HEK293 (cell line): Measurements from ENCODE around the gene RNF224.
A peak's percentile ranks its signal among the peaks of the same experiment; 100 is the strongest.

Experiments used
- BCL11A ChIP-seq: fragments of 450-650 bp; formaldehyde crosslinking; IDR thresholded peaks from 2 replicates; pipeline ENCODE4 v1.5.1; 2016; ENCODE audit warnings: low read depth, missing biosample characterization, missing genetic modification characterization
- BCL11B ChIP-seq: fragments of 450-650 bp; formaldehyde crosslinking; IDR thresholded peaks from 2 replicates; pipeline ENCODE4 v1.5.1; 2016; ENCODE audit warnings: low read depth, missing biosample characterization, missing genetic modification characterization
- KLF8 ChIP-seq: fragments of 450-650 bp; formaldehyde crosslinking; IDR thresholded peaks from 2 replicates; pipeline ENCODE4 v1.5.1; 2016; ENCODE audit warnings: missing biosample characterization, missing genetic modification characterization
- SP2 ChIP-seq: fragments of 450-650 bp; formaldehyde crosslinking; IDR thresholded peaks from 2 replicates; pipeline ENCODE4 v1.5.1; 2016; ENCODE audit warnings: missing biosample characterization, missing genetic modification characterization
- SP3 ChIP-seq: fragments of 450-650 bp; formaldehyde crosslinking; IDR thresholded peaks from 2 replicates; pipeline ENCODE4 v1.5.1; 2016; ENCODE audit warnings: missing biosample characterization, missing genetic modification characterization
- ZBTB8A ChIP-seq: fragments of 450-650 bp; formaldehyde crosslinking; IDR thresholded peaks from 2 replicates; pipeline ENCODE4 v1.5.1; 2016; ENCODE audit warnings: missing biosample characterization, missing genetic modification characterization
- ZFP41 ChIP-seq: fragments of 450-650 bp; formaldehyde crosslinking; IDR thresholded peaks from 2 replicates; pipeline ENCODE4 v1.5.1; 2016; ENCODE audit warnings: missing biosample characterization, missing genetic modification characterization, borderline replicate concordance
- ZFP69B ChIP-seq: fragments of 450-650 bp; formaldehyde crosslinking; IDR thresholded peaks from 2 replicates; pipeline ENCODE4 v1.5.1; 2016; ENCODE audit warnings: missing biosample characterization, missing genetic modification characterization
- ZNF138 ChIP-seq: fragments of 450-650 bp; formaldehyde crosslinking; IDR thresholded peaks from 2 replicates; pipeline ENCODE4 v1.5.1; 2016; ENCODE audit warnings: missing biosample characterization, missing genetic modification characterization, borderline replicate concordance
- ZNF274 ChIP-seq, 2 experiments: fragments of 200-500 bp in 1 of 2; fragments of 450-650 bp in 1 of 2; sonication (Bioruptor generic) in 1 of 2; formaldehyde crosslinking in 1 of 2; IDR thresholded peaks; 2 replicates each; pipeline versions ENCODE4 v1.5.1 to v1.6.1; 2014 to 2016; ENCODE audit warnings: borderline replicate concordance in 1 of 2, inconsistent platforms in 1 of 2, low read length in 1 of 2, missing biosample characterization in 1 of 2, missing genetic modification characterization in 1 of 2
- ZNF335 ChIP-seq: fragments of 450-650 bp; formaldehyde crosslinking; conservative IDR thresholded peaks from 2 replicates; pipeline ENCODE4 v1.5.1; 2016; ENCODE audit warnings: missing biosample characterization, missing genetic modification characterization
- ZNF626 ChIP-seq: fragments of 450-650 bp; sonication (Bioruptor Pico); formaldehyde crosslinking; IDR thresholded peaks from 2 replicates; pipeline ENCODE4 v1.5.1; 2018; ENCODE audit warnings: missing biosample characterization, missing genetic modification characterization, inconsistent platforms
- TF ChIP-seq, protein P1 (sequence below): fragments of 450-650 bp; formaldehyde crosslinking; IDR thresholded peaks from 2 replicates; pipeline ENCODE4 v1.5.1; 2016; ENCODE audit warnings: missing biosample characterization, missing genetic modification characterization
- TF ChIP-seq, protein P2 (sequence below): fragments of 450-650 bp; formaldehyde crosslinking; IDR thresholded peaks from 2 replicates; pipeline ENCODE4 v1.5.1; 2016; ENCODE audit warnings: missing biosample characterization, missing genetic modification characterization
- TF ChIP-seq, protein P3 (sequence below): fragments of 450-650 bp; formaldehyde crosslinking; IDR thresholded peaks from 2 replicates; pipeline ENCODE4 v1.5.1; 2016; ENCODE audit warnings: missing biosample characterization, missing genetic modification characterization
- TF ChIP-seq, protein P4 (sequence below): fragments of 450-650 bp; formaldehyde crosslinking; IDR thresholded peaks from 2 replicates; pipeline ENCODE4 v1.5.1; 2016; ENCODE audit warnings: missing biosample characterization, missing genetic modification characterization
- TF ChIP-seq, protein P5 (sequence below): fragments of 450-650 bp; formaldehyde crosslinking; IDR thresholded peaks from 2 replicates; pipeline ENCODE4 v1.5.1; 2016; ENCODE audit warnings: missing biosample characterization, missing genetic modification characterization

RNF224 gene

DNA sequence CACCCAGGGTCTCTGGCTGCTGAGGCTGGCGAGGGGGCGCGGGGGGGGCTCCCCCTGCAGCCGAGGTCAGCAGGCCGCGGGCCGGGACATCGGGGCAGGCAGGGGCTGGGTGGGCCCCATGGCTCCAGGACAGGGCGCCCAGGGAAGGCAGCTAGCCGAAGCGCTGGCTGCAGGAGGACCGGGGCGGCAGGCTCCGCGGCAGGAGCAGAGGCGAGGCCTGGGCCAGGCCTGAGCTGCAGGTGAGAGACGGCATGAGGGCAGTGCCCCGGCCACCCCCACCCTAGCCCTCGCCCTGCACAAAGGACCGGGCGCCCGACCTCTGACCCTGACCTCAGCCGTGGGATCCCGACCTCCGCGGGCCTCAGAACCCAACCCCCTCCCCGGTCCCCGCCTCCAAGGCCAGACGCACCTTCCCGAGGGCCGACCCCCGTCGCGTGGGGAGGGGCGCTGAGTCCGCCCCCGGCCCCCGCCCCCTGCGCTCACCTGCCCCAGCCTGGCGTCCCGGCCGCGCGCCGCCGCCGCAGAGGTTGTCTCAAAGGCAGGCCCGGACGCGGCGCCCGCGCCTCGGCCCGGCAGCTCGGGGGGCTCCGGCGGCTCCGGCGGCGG lies 5.7 kb upstream of the RNF224 start (continued):
- TF ChIP-seq, protein P1, sequence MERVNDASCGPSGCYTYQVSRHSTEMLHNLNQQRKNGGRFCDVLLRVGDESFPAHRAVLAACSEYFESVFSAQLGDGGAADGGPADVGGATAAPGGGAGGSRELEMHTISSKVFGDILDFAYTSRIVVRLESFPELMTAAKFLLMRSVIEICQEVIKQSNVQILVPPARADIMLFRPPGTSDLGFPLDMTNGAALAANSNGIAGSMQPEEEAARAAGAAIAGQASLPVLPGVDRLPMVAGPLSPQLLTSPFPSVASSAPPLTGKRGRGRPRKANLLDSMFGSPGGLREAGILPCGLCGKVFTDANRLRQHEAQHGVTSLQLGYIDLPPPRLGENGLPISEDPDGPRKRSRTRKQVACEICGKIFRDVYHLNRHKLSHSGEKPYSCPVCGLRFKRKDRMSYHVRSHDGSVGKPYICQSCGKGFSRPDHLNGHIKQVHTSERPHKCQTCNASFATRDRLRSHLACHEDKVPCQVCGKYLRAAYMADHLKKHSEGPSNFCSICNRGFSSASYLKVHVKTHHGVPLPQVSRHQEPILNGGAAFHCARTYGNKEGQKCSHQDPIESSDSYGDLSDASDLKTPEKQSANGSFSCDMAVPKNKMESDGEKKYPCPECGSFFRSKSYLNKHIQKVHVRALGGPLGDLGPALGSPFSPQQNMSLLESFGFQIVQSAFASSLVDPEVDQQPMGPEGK (tag by site-specific recombination) = peak; percentile 56
- TF ChIP-seq ZNF626 (tag by site-specific recombination) = no peak
- peak; percentile 35 for TF ChIP-seq SP2 (tag by site-specific recombination)
- TF ChIP-seq, protein P2, sequence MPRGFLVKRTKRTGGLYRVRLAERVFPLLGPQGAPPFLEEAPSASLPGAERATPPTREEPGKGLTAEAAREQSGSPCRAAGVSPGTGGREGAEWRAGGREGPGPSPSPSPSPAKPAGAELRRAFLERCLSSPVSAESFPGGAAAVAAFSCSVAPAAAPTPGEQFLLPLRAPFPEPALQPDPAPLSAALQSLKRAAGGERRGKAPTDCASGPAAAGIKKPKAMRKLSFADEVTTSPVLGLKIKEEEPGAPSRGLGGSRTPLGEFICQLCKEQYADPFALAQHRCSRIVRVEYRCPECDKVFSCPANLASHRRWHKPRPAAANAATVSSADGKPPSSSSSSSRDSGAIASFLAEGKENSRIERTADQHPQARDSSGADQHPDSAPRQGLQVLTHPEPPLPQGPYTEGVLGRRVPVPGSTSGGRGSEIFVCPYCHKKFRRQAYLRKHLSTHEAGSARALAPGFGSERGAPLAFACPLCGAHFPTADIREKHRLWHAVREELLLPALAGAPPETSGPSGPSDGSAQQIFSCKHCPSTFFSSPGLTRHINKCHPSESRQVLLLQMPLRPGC (tag by site-specific recombination) = no peak
- no peak for TF ChIP-seq ZNF274 (IDR thresholded peaks at IDR 0.05; ENCODE audit: low read length)
- no peak for TF ChIP-seq ZNF274 (tag by site-specific recombination; IDR thresholded peaks at IDR 0.05; ENCODE audit: borderline replicate concordance)
- TF ChIP-seq ZFP41 (tag by site-specific recombination) = no peak
- 0 out of 2 replicates have a peak, but pooled peaks have one; percentile 11 for TF ChIP-seq ZBTB8A
- TF ChIP-seq KLF8 (tag by site-specific recombination) = peak; percentile 33; the same call in 1 of the 2 replicates
- TF ChIP-seq, protein P3, sequence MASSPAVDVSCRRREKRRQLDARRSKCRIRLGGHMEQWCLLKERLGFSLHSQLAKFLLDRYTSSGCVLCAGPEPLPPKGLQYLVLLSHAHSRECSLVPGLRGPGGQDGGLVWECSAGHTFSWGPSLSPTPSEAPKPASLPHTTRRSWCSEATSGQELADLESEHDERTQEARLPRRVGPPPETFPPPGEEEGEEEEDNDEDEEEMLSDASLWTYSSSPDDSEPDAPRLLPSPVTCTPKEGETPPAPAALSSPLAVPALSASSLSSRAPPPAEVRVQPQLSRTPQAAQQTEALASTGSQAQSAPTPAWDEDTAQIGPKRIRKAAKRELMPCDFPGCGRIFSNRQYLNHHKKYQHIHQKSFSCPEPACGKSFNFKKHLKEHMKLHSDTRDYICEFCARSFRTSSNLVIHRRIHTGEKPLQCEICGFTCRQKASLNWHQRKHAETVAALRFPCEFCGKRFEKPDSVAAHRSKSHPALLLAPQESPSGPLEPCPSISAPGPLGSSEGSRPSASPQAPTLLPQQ (tag by site-specific recombination) = 0 out of 2 replicates have a peak, but pooled peaks have one; percentile 30
- TF ChIP-seq SP3 (tag by site-specific recombination) = peak; percentile 33; the same call in 1 of the 2 replicates
- no peak for TF ChIP-seq ZNF138 (tag by site-specific recombination)
- TF ChIP-seq, protein P4, sequence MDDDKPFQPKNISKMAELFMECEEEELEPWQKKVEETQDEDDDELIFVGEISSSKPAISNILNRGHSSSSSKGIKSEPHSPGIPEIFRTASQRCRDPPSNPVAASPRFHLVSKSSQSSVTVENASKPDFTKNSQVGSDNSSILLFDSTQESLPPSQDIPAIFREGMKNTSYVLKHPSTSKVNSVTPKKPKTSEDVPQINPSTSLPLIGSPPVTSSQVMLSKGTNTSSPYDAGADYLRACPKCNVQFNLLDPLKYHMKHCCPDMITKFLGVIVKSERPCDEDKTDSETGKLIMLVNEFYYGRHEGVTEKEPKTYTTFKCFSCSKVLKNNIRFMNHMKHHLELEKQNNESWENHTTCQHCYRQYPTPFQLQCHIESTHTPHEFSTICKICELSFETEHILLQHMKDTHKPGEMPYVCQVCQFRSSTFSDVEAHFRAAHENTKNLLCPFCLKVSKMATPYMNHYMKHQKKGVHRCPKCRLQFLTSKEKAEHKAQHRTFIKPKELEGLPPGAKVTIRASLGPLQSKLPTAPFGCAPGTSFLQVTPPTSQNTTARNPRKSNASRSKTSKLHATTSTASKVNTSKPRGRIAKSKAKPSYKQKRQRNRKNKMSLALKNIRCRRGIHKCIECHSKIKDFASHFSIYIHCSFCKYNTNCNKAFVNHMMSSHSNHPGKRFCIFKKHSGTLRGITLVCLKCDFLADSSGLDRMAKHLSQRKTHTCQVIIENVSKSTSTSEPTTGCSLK = no peak
- TF ChIP-seq BCL11B = peak; percentile 95
- TF ChIP-seq BCL11A (tag by site-specific recombination) = 0 out of 2 replicates have a peak, but pooled peaks have one; percentile 41
- TF ChIP-seq ZNF335 = peak; percentile 46
- peak; percentile 47; the same call in 1 of the 2 replicates for TF ChIP-seq ZFP69B (tag by site-specific recombination)
- TF ChIP-seq, protein P5, sequence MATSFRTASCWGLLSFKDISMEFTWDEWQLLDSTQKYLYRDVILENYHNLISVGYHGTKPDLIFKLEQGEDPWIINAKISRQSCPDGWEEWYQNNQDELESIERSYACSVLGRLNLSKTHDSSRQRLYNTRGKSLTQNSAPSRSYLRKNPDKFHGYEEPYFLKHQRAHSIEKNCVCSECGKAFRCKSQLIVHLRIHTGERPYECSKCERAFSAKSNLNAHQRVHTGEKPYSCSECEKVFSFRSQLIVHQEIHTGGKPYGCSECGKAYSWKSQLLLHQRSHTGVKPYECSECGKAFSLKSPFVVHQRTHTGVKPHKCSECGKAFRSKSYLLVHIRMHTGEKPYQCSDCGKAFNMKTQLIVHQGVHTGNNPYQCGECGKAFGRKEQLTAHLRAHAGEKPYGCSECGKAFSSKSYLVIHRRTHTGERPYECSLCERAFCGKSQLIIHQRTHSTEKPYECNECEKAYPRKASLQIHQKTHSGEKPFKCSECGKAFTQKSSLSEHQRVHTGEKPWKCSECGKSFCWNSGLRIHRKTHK (tag by site-specific recombination) = no peak
